Kidney (tissue), 14 donors: ENCODE measurements around the gene CBY1. TPM values are rescaled to one million over a fixed set of nuclear protein-coding genes. Genes with fewer than 3 reads are reported as not detected.
"Not testable (repeated sequence)": the region's sequence is repeated elsewhere in the genome, so short reads cannot be mapped to it uniquely, and the experiment has no call there.

Experiments
- DNase-seq, 5 donors: peaks; one replicate each; pipeline ENCODE4 v3.0.0-alpha.2; 2013 to 2020
- FAIRE-seq: peaks from 2 replicates; lab custom pipeline; 2012; peaks lifted over from hg19 to GRCh38; lab: Jason Lieb, UNC
- H3K27ac ChIP-seq, 2 donors: one replicate each; pipeline ENCODE4 v1.7.0; 2013; ENCODE audit warnings: low read depth in 2 of 2, low read length in 2 of 2, inconsistent platforms in 1 of 2
- H3K27me3 ChIP-seq: one replicate; pipeline ENCODE4 v1.7.1; 2013; ENCODE audit warnings: low read length, inconsistent platforms; ENCODE audit not compliant: control insufficient read depth, insufficient read depth
- H3K36me3 ChIP-seq, 3 donors: one replicate each; pipeline versions ENCODE4 v1.7.0 to v1.7.1; 2013; ENCODE audit warnings: low read length in 3 of 3, control low read depth in 1 of 3, inconsistent platforms in 1 of 3; ENCODE audit not compliant: insufficient read depth in 3 of 3, control insufficient read depth in 2 of 3
- H3K4me1 ChIP-seq, 3 donors: one replicate each; pipeline versions ENCODE4 v1.7.0 to v1.7.1; 2013; ENCODE audit warnings: low read length in 3 of 3, inconsistent platforms in 1 of 3, low read depth in 1 of 3; ENCODE audit not compliant: control insufficient read depth in 2 of 3, insufficient read depth in 2 of 3
- H3K4me3 ChIP-seq, 3 donors: one replicate each; pipeline versions ENCODE4 v1.7.0 to v1.8.1; 2013; ENCODE audit warnings: low read length in 3 of 3, control low read depth in 1 of 3, inconsistent platforms in 1 of 3
- H3K9ac ChIP-seq, 3 donors: one replicate each; pipeline versions ENCODE4 v1.7.0 to v1.7.1; 2013; ENCODE audit warnings: low read length in 3 of 3, control low read depth in 1 of 3, inconsistent platforms in 1 of 3
- H3K9me3 ChIP-seq, 3 donors: one replicate each; pipeline versions ENCODE4 v1.7.0 to v1.7.1; 2013; ENCODE audit warnings: low read length in 3 of 3, control low read depth in 1 of 3, inconsistent platforms in 1 of 3; ENCODE audit not compliant: control insufficient read depth in 2 of 3, insufficient read depth in 1 of 3
- intact Hi-C: fragments of 100-400 bp; cut with DNase I; formaldehyde crosslinking; loops from one replicate; pipeline ENCODE4 v1.11.1; 2022
- polyA plus RNA-seq: library from polyadenylated mRNA; stranded (reverse); fragments of 350-450 nt; fragmentation: Illumina TruSeq; extraction: RNeasy Lipid Tissue Mini Kit (QIAGEN cat#74804); gene quantifications from one replicate; pipeline ENCODE4 v1.2.3, GENCODE V29; 2014; ENCODE audit warnings: low read depth, low replicate concordance; ENCODE audit not compliant: insufficient read depth
- total RNA-seq: library from RNA; stranded (reverse); fragmentation: NEBNext Ultra II Directional; extraction: Animal tissue kit (Norgen Biotek cat#: 25700); gene quantifications from one replicate; pipeline ENCODE4 v1.2.1, GENCODE V29; 2021
- TF ChIP-seq, protein P1 (sequence below): IDR thresholded peaks from 3 replicates; pipeline ENCODE4 v1.5.1; 2012; ENCODE audit warnings: mild to moderate bottlenecking, moderate library complexity, borderline replicate concordance; ENCODE audit not compliant: insufficient read depth; ENCODE audit errors: extremely low read depth
- donor health status: control.
- donor health status: control.
- donor health status: control.
- donor health status: control.
- donor health status: control.
- donor health status: DM: yes; HTN: yes; CAD: no.
- donor health status: Normal renal cell carcinoma (clear cell type).

The CBY1 gene
- total and polyA plus RNA-seq, 2 donors from 2014 or later, result 36.0 to 67.2 TPM

GRCh38 chr22:38612217-38613006 is 44.0 kb upstream of the CBY1 start:
- Histone ChIP-seq H3K27ac (no peak overlapping the region), H3K4me1 (no peaks in the 10 kb centered on the region), H3K27me3 (no peaks in the 10 kb centered on the region), H3K4me3 (no peak overlapping the region), H3K9me3 (no peaks in the 10 kb centered on the region), H3K36me3 (peaks cover 0 to 2% (median 0%) of the 10 kb centered on the region in 3 donors), H3K9ac (no peak overlapping the region)
- TF ChIP-seq, protein P1, sequence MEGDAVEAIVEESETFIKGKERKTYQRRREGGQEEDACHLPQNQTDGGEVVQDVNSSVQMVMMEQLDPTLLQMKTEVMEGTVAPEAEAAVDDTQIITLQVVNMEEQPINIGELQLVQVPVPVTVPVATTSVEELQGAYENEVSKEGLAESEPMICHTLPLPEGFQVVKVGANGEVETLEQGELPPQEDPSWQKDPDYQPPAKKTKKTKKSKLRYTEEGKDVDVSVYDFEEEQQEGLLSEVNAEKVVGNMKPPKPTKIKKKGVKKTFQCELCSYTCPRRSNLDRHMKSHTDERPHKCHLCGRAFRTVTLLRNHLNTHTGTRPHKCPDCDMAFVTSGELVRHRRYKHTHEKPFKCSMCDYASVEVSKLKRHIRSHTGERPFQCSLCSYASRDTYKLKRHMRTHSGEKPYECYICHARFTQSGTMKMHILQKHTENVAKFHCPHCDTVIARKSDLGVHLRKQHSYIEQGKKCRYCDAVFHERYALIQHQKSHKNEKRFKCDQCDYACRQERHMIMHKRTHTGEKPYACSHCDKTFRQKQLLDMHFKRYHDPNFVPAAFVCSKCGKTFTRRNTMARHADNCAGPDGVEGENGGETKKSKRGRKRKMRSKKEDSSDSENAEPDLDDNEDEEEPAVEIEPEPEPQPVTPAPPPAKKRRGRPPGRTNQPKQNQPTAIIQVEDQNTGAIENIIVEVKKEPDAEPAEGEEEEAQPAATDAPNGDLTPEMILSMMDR, result no peak
- FAIRE-seq, result no peak
- intact Hi-C loops, result no loop called here
- DNase-seq, result no peak

GRCh38 chr22:38613588-38613987 is 42.9 kb upstream of the CBY1 start:
- Histone ChIP-seq H3K27me3 (no peaks in the 10 kb centered on the region), H3K4me3 (no peak overlapping the region), H3K27ac (no peak overlapping the region), H3K36me3 (peaks cover 0 to 5% (median 2%) of the 10 kb centered on the region in 3 donors), H3K9me3 (no peaks in the 10 kb centered on the region), H3K4me1 (no peaks in the 10 kb centered on the region), H3K9ac (no peak overlapping the region)
- DNase-seq, result no peak
- TF ChIP-seq, protein P1, result no peak
- no peak for FAIRE-seq
- intact Hi-C loops, result no loop called here

GRCh38 chr22:38614332-38615063 is 41.9 kb upstream of the CBY1 start:
- no peaks in the 10 kb centered on the region for H3K4me1 ChIP-seq
- intact Hi-C loops, result no loop called here
- no peaks in the 10 kb centered on the region for H3K27me3 ChIP-seq
- H3K9me3 ChIP-seq, result no peaks in the 10 kb centered on the region
- peaks cover 1 to 5% (median 2%) of the 10 kb centered on the region in 3 donors for H3K36me3 ChIP-seq
- H3K9ac ChIP-seq, result no peak overlapping the region
- FAIRE-seq (no peak), DNase-seq (no peak)
- TF ChIP-seq, protein P1, result no peak
- H3K4me3 ChIP-seq, result no peak overlapping the region
- no peak overlapping the region for H3K27ac ChIP-seq

DNA sequence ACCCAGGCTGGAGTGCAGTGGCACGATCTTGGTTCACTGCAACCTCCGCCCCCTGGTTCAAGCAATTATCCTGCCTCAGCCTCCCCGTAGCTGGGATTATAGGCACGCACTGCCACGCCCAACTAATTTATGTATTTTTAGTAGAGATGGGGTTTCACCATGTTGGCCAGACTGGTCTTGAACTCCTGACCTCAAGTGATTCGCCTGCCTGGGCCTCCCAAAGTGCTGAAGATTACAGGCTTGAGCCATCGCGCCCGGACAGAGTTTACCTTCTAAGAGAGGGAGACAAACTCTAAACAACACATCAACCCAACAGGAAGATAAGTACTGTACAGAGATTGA is 41.4 kb upstream of the CBY1 start:
- H3K36me3 ChIP-seq, FAIRE-seq, H3K27me3 ChIP-seq, intact Hi-C loops, H3K27ac ChIP-seq, H3K9ac ChIP-seq, H3K9me3 ChIP-seq, DNase-seq, H3K4me1 ChIP-seq, H3K4me3 ChIP-seq: not testable (repeated sequence)
